ENCODE results near the gene ERVK3-1.

DNA sequence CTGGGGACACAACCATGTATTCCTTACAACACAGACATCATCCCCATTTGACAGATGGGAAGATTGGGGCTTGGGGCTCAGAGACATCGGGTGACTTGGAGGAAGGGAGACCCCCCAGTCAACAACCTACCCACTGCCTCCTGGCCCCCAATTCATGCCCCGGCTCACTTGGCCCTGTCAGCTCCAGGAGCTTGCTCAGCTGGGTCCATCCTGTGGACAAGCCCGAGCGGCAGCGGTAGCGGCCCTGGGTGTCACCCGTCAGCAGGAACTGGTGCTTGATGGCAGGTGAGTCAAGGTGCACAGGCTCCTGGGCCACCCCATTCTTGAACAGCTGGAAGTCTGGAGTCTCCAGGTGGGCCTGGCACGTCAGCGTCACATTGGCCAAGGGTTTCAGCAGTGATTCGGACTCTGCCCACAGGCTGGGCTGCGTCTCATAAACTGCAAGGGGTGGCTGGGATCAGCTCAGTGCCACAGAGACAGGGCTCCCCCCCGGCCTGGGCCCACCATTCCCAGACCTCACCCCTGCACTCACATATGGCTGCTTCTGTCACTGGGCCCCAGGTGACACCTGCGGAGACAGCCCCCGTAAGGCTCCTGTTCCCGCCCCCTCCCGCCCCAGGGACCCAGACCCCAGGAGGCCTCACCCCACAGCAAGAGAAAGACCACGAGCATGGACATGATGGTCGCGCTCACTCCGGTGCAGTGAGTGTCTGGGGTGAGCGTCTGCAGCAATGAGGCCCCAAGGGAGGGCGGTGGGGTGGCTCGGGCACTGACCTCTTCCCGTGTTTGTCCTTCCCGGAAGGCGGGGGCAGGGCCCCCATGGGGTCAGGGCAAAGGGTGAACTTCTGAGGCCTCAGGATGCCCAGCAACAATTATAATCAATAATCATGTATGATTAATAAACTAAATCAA, 47.8 kb downstream of the ERVK3-1 start, which contains the start of gene A1BG:
- no peak for TF ChIP-seq POLR2A (IDR thresholded peaks at IDR 0.05; ENCODE audit: low read length)
- TF ChIP-seq GATA1 (IDR thresholded peaks at IDR 0.05; ENCODE audit: low read depth, low read length): no peak
